GM10248 (cell line): Measurements from ENCODE around the gene ZDHHC11.
A peak's percentile ranks its signal among the peaks of the same experiment; 100 is the strongest.
"Not testable (repeated sequence)": the region's sequence is repeated elsewhere in the genome, so short reads cannot be mapped to it uniquely, and the experiment has no call there.

Experiments
- CTCF ChIA-PET: fragments of 300-600 bp; sonication (Branson Sonifier 250); formaldehyde crosslinking; extraction: SDS; loops from one replicate; lab custom pipeline; 2021; ENCODE audit warnings: antibody characterized with exemption; lab: Yijun Ruan, JAX
- POLR2A ChIA-PET: fragments of 350-650 bp; sonication (Branson Sonifier 250); formaldehyde crosslinking; extraction: SDS; loops from one replicate; lab custom pipeline; 2020; ENCODE audit warnings: antibody characterized with exemption; lab: Yijun Ruan, JAX
- DNase-seq: peaks from one replicate; pipeline ENCODE4 v3.0.0; 2012; ENCODE audit errors: extremely low spot score
- TF ChIP-seq, protein P1 (sequence below): IDR thresholded peaks from 2 replicates; pipeline ENCODE4 v1.5.1; 2012; ENCODE audit warnings: mild to moderate bottlenecking, low read depth; ENCODE audit errors: extremely low read depth, missing control alignments, control extremely low read depth

The ZDHHC11 gene

DNA sequence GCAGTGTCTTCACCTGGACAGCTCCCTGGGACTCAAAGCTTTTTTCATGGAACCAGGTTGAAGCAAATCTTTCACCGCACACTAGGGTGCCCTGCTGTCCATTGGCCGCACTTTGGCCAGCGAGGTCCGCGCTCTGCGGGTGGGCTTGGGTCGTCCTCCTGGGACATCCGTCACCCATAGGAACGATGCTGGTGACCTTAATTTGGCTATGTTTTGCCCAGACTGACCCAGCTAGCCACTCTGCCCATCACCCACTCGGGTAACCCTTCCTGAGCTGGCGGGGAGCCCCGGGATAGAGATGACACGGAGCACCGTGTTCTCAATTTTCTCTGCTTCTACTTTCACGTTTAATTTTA, 92.1 kb downstream of the ZDHHC11 start:
- POLR2A ChIA-PET, result interaction anchor here (0.6 kb wide), 1 partner anchor 745 kb away, joined by 3 read pairs; no protein-coding TSS in a partner anchor
- TF ChIP-seq, protein P1, sequence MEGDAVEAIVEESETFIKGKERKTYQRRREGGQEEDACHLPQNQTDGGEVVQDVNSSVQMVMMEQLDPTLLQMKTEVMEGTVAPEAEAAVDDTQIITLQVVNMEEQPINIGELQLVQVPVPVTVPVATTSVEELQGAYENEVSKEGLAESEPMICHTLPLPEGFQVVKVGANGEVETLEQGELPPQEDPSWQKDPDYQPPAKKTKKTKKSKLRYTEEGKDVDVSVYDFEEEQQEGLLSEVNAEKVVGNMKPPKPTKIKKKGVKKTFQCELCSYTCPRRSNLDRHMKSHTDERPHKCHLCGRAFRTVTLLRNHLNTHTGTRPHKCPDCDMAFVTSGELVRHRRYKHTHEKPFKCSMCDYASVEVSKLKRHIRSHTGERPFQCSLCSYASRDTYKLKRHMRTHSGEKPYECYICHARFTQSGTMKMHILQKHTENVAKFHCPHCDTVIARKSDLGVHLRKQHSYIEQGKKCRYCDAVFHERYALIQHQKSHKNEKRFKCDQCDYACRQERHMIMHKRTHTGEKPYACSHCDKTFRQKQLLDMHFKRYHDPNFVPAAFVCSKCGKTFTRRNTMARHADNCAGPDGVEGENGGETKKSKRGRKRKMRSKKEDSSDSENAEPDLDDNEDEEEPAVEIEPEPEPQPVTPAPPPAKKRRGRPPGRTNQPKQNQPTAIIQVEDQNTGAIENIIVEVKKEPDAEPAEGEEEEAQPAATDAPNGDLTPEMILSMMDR, result no peak
- CTCF ChIA-PET, result interaction anchor here (1.3 kb wide), 1 partner anchor 570 kb away, joined by 4 read pairs; no protein-coding TSS in a partner anchor
- DNase-seq, result no peak

DNA sequence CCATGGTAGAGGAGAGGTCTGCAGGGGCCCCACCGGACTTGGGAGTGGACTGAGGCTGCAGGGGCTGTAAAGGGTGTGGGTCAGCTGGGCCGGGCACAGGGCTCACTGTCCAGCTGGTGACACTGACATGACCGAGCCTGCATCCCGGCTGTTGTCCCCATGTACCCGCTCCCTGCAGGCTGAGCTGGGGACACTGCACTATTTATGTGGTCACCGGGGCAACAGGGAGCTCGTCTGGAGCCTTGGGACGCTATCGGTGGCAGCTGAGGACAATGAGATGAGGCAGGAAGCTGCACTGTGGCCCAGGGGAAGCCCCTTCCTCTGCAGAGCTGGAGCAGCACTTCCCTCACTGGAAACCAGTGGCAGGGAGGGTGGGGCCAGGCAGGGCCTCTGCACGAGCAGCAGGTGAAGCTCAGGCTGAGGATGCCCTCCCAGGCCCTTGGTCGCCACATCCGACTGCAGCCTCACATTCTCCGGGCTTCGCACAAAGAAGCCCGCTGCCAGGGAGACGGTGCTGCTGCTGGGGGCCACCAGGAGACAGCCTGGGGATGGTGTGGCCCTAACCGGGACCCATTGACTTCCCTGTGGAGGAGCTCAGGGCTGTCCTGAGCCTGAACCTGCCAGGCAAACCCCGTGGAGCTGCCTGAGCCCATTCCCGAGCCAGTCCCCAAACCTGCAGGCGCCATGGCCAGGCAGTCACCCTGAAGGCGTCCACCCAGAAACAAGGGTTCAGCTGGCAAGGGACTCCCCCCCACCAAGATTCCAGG, 92.7 kb downstream of the ZDHHC11 start:
- DNase-seq, result no peak
- CTCF ChIA-PET, result interaction anchor here (1.3 kb wide), 1 partner anchor 570 kb away, joined by 4 read pairs; no protein-coding TSS in a partner anchor

DNA sequence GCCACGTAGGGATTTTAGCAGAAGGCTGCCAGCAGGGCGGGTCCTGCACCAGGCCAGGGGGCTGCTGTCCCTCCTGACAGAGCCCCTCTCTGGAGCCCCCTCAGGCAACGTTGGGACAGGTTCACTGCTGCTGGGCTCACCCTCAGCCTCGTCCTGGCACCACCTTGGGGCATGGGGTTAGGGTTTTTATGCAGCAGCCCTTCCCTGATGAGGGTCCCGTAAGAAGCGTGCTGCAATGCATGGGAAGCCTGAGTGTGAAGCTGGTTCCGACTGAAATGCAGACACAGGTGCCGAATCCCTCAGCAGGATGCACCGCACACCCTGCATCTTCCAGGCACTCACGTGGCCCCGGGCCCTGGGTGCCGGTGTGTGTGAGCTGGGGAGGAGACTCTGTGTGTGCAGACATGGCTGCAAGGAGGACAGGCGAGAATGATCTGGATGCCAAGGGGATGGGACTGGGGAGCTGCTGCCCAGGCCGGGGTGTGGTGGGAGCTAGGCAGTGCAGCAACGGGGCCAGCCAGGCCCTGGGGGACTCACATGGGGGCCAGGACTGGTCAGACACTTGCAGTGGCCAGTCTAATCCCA, 93.3 kb downstream of the ZDHHC11 start:
- CTCF ChIA-PET, result interaction anchor here (1.3 kb wide), 1 partner anchor 569 kb away, joined by 4 read pairs; no protein-coding TSS in a partner anchor
- TF ChIP-seq, protein P1, result no peak

More for the DNA sequence above, 92.7 kb downstream of the ZDHHC11 start:
- TF ChIP-seq, protein P1, result no peak
- POLR2A ChIA-PET, result no interaction called here

DNA sequence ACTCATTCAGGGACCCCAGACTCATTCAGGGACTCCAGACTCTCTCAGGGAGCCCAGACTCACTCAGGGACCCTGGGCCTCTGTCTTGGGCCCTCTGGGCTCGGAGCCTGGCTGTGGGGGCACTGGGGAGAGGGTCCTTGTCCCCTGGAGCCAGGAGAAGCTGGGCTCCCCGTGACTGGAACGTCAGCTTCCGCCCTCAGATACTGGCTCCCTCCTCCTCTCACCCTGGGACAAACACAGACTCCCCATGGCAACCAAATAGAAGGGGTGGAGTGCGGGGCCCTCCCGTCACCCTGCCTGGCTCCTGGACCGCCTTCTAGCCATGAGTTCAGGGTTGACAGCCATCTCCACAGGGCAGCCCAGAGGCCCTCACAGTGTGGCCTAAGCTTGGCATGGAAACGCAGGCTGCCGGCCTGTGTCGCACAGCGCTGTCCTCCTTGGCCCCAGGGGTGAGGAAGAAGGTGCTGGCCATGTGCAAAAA, 93.9 kb downstream of the ZDHHC11 start:
- DNase-seq, result peak; percentile 19
- ChIA-PET CTCF (no interaction called here), POLR2A (no interaction called here)
- TF ChIP-seq, protein P1, result no peak

More for the DNA sequence above, 93.3 kb downstream of the ZDHHC11 start:
- peak; percentile 16 for DNase-seq
- POLR2A ChIA-PET, result no interaction called here

DNA sequence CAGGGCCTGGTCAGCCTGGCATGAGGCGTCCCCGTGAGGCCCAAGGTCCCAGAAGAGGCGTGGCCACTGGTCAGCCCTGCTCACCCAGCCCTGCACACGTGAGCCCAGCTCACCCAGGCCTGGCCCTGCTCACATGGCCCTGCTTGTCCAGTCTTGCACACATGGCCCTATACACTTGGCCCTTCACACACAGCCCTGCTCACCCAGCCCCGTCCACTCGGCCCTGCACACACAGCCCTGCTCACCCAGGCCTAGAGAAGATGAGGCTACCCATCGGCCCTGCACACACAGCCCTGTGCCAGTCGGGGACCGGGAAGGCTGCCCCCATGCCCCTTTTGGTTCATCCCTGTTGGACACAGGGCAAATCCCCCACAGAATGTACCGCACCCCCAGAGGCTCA, 94.6 kb downstream of the ZDHHC11 start:
- no peak for DNase-seq
- CTCF ChIA-PET, result no interaction called here
- TF ChIP-seq, protein P1, result no peak
- POLR2A ChIA-PET, result no interaction called here

DNA sequence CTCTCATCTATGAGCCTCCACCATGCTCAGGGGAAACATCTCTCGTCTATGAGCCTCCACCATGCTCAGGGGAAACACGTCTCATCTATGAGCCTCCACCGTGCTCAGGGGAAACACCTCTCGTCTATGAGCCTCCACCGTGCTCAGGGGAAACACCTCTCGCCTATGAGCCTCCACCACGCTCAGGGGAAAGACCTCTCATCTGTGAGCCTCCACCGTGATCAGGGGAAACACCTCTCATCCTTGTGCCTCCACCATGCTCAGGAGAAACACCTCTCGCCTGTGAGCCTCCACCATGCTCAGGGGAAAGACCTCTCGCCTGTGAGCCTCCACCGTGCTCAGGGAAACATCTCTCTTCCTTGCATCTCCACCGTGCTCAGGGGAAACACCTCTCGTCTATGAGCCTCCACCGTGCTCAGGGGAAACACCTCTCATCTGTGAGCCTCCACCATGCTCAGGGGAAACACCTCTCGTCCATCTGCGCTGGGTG, 96.6 kb downstream of the ZDHHC11 start:
- POLR2A ChIA-PET, DNase-seq, CTCF ChIA-PET: not testable (repeated sequence)

DNA sequence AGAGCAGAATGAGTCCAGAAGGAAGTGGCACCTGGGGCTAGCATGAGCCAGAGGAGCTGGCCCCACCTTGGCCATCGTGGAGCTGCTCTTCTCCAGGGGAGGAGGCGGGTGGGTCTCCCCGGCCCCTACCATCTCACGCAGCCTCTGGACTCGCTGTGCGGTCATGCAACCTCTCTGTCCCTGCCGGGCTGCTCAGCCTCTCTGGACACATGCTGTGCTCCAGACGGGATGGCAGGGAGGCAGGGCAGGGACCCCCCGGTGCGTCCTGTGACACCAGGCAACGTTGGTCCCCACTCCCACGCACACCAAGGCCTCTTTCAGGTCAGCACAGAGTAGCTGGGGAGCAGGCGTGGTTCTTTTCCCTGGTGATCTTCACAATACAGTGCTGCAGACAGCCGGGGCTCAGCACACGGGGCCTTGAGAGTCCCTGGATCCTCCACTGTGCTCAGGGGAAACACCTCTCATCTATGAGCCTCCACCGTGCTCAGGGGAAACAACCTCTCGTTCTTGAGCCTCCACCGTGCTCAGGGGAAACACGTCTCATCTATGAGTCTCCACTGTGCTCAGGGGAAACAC, 97.1 kb downstream of the ZDHHC11 start:
- DNase-seq, POLR2A ChIA-PET, CTCF ChIA-PET: not testable (repeated sequence)

DNA sequence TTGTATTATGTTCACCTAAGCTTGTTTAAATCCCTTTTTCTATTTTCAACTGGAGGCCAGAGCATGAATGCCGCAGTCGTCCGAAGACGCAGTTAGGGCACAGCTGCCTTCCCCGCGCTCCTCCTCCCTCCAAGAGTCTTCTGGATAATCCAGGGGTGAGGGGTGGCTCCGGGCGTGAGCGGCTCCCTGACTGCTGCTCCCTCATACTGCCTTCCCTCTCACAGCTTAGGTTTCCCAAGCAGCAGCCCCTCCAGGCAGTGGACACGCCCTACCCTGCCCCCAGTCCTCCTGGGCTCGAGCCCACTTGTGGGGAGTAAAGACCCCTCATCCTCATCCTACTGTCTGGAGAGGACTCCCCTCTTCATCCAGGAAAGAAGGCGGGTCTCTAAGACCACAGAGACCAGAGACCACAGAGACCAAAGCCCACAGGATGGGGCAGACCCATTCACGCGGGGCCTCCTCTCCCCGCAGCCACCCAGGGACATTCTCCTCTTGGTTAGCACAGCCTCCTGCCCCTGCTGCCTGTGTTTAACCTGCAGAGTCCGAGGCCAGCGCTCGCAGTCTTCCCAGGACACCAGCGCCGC, 98.2 kb downstream of the ZDHHC11 start:
- CTCF ChIA-PET, POLR2A ChIA-PET, DNase-seq: not testable (repeated sequence)

DNA sequence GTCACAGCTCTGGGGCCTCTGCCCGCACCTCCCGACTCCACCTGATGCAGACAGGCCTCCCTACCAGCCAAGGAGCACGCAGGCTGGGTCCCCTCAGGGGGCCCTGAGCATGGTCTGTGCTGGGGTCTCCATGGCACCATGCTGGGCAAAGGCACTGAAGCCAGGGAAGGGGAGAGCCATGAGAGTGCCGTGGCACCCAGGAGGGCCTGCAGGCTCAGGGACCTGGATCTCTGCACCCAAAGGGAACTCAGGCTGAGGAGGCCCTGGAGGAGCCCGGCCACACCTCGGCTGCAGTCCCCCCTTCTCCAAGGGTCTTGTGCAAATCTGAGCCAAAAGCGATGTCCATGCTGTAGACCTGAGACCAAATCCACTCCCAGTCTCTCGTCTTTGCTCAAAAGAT, 98.8 kb downstream of the ZDHHC11 start:
- POLR2A ChIA-PET, CTCF ChIA-PET, DNase-seq: not testable (repeated sequence)
